DMS 273 (cell line): ENCODE results near the gene MPPED1.

ENCODE experiments used
- DNase-seq: peaks from one replicate; lab custom pipeline; 2025; ENCODE audit not compliant: unreplicated experiment; lab: John Stamatoyannopoulos, UW

Gene MPPED1

DNA sequence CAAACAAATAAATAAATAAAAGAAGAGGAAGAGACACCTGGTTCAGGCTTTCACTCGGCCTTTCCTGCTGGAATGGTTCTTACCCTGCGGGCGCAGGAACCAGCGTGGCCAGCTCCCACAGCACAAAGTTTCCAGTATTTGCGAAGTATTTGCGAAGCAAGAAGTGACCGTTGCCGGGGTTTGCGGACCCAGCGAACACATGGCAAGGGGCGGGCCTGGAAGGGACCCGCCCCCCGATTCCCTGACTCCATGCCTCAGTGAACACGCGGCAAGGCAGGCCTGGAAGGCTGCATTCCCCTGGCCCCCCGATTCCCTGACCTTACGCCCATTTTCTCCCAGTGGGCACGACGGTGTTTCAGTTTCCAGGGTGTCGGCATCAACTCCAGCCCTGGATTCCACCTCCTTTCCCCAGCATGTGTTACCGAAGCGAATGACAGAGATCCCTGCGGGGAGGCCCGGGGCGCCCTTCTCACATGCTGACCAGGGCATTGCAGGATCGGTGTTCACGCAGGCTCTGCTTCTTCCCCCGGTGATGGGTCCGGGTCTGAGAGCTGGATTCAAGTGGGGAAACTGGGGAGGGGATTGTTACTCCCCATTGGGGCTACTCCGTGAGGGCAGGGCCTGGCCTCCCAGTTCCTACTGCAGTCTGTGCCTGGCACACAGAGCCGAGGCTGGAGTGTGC is 102.8 kb downstream of the MPPED1 start:
- no peak for DNase-seq

DNA sequence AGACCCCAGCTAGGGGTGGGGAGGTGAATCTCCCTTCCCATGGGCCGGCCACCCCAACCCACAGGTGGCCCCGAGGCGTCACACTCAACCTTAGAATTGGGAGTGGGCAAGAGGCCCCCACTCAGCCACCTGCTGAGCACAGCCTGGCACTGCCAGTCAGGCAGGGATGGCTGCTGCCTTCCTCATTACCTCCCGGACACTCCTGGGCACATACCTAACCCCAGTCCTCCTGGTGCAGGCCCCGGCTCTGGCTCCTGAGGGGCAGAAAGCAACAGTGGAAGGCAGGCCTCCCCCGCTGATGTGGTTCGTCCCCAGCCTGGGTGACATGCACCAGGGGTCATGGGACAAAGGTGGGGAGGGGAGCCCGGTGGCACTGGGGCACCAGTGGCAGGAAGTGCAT is 103.6 kb downstream of the MPPED1 start:
- no peak for DNase-seq

DNA sequence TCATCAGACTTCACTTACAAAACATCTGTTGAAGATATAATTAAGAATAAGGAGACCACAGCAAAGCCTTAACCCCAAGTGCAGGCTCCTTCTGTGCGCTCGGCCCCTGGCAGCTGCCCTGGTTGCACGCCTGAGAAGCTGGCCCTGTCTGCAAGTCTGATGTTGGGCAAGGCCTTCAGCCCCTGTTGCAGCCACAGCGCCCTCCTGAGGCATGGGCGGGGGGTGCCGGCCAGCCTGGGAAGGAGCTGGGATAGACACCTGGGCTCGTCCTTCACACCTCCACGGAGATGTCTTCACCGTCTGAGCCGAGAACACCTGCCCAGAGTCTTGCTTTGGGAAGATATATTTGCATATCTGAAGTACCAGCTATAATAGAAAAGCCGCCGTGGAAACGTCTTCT is 104.1 kb downstream of the MPPED1 start:
- DNase-seq, result peak; percentile 8

DNA sequence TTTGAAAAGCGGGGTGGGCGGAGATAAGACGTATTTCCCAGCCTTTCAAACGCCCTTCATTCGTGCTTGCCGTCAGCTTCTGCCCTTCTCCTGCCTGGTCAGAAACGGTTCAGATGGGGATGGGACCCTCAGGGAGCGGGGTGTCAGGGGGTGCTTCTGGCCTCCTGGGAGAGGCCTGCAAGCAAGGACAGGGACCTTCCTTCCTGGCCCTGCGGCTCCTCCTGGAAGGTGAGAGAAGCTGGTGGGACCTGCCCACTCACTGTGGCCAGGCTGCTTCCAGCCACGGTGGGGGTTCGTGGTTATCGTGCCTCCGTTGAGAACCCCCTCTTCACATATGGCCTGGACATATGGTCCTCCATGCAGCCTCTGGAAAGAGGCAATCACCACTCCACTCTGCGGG is 104.6 kb downstream of the MPPED1 start:
- no peak for DNase-seq

DNA sequence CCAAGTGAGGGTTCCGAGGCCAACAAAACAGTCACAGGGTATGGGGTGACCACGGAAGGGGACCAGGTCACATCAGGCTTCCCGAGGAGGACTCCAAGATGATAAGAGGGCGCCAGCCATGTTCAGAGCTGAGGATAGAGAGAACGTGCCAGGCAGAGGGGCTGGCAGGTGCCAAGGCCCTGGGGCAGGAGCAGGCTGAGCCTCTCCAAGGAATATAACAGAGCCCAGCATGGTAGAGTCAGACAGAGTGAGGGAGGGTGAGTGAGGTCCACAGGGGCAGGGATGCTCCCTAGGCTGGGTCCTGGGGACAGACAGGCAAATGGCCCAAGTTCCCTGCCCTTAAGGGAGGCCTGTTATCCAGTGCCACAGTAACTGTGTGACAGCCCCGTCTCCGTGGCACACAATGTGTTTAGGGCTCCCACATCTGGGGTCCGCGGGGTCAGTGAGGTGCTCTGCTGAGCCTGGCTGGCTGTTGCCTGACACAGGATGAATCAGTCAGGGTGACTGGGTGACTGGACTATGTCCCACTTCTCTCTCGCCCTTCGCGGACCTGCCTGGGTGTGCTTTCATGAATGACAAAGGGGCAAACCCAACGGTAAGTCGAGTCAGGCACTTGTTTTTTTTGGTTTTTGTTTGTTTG is 105.3 kb downstream of the MPPED1 start:
- DNase-seq, result no peak

GRCh38 chr22:43520632-43521039 is 108.8 kb downstream of the MPPED1 start:
- no peak for DNase-seq

- no peak for DNase-seq
Measured at GRCh38 chr22:43521716-43522115, 109.9 kb downstream of the MPPED1 start.

- DNase-seq, result no peak
Measured at GRCh38 chr22:43526117-43526655, 114.4 kb downstream of the MPPED1 start.

- no peak for DNase-seq
Measured at GRCh38 chr22:43526946-43527345, 115.1 kb downstream of the MPPED1 start.

DNA sequence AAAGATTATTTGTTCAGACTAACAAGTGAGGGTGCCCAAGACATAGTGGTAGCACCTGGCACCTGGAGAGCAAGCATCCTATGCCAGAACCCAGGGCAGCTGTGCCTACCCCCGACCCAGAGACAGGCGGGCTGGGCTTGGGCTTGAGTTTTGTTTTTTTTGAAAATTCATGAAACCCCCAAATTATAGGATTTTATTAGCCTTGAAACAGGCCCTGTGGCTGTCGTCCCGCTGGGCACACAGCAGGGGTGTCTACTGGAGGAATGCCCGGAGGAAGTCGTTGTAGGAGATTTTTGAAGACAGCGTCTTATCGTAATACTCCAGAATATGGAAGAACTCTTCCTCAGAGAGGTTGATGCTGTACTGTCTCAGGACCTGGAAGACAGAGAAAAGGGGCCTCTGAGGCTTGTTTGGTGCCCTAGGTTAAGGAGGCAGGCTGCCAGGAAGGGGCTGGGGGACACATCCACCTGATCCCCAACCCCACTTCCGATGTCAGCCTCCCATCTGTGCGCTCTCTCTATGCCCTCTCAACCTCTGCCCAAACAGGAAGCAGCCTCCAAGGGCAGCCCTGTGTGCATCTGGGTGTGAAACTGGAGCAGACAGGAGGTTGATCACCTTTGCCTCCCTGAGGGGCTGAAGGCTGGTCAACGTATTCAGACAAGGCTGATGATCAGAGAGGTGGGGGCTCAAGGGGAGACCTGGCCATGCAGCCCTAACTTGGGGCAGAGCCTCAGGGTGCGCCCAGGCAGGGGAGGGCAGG is 117.0 kb downstream of the MPPED1 start:
- DNase-seq, result no peak

- DNase-seq, result no peak
Measured at GRCh38 chr22:43529461-43529860, 117.6 kb downstream of the MPPED1 start.

DNA sequence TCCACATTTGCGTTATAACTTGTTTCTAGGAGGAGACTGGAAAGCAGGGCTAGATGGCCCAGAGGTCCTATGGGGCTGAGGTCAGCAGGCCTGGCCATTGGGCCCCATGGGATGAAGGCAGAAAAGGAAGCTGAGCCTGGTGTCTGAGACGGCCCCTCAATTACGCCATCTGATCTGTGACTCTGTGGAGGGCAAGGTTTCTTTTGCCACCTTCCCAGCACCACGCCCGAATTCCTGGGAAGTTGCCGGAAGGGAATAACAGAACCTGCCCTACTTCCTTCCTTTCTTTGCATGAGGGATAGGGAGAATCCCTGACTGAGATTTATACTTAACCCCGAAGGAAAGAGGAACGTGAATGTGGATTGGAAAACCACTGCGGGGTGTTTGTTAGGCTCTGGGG is 118.1 kb downstream of the MPPED1 start:
- no peak for DNase-seq

DNA sequence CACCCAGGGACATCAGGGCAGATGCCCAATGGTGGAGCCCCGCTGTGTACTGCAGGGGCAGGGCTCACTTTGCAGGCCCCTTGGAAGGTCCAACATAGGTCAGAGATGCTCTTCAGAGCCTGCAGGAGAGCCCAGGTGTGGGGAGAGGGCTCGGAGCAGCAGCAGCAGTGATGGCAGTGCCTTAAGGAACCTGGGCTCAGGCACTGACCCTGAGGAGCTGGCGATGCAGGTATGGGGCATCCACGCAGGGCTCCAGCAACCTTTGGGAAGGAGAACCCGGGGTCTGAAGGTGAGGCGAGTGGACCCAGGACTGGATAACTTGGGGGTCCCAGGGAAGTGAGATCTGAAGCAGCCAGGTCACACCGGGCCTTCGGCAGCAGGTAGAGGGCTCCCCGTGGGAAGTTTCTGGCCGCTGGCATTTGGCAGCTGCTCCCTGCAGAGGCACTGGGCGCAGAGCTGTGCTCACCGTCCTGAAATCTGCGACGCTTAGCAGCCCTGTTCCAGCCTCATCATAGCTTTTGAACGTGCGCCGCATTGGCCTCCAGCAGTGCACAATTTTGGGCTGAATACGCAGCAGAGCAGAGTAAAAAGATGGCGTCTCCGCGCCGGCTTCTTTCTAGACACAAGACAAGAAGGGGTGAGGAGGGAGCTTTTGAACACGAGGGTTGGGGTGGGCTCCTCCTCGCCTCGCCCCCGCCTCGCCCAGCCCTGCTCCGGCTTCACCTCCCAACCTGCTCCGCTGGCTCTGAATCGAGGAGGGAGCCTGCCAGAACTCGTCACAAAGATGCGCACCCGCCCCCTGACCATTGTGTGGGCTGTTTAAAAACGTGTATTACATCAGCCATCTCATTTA is 118.8 kb downstream of the MPPED1 start:
- DNase-seq, result no peak

- no peak for DNase-seq
Measured at GRCh38 chr22:43531651-43532050, 119.8 kb downstream of the MPPED1 start.

GRCh38 chr22:43532301-43533155 is 120.7 kb downstream of the MPPED1 start:
- no peak for DNase-seq

DNA sequence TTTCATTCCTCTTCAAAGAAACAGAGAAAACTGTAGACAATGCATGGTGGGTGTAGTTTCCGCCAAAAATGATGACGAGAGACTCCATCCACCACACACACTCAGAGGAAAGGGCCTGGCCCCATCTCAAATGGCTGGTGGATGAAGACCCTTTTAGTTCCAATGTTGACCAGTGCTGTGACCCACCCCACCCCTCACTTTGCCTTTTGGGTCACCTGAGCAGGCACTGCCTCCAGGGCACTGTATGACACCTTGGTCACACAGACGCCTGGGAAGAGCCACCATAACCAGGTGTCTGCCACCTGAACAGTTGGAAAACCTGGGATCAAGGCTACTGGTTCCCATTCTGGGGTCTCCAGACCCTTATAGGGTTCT is 121.3 kb downstream of the MPPED1 start:
- no peak for DNase-seq

DNA sequence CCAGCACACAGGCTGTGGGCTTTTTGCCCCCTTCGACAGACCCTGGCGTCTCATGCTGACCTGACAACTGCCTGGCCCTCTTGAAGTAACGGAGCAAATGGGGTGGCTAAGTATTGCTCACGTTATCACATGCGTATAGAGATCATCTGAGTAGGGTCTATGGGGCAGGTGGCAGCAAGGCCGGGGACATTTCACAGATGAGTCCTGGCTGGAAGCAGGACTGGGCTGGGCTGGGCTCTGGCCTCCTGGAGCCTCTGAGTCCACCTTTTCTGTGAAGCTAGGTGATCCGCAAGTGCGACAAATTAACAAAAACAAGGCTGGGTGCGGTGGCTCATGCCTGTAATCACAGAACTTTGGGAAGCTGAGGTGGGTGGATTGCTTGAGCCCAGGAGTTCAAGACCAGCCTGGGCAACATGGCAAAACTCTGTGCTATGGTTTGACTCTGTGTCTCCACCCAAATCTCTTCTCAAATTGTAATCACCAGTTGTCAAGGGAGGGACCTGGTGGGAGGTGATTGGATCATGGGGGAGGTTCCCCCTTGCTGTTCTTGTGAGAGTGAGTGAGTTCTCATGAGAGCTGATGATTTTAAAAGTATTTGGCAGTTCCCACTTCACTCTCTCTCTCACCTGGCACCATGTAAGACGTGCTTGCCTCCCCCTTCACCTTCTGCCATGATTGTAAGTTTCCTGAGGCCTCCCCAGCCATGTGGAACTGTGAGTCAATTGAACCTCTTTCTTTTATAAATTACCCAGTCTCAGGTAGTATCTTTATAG is 122.0 kb downstream of the MPPED1 start:
- DNase-seq, result no peak

GRCh38 chr22:43534916-43535315 is 123.1 kb downstream of the MPPED1 start:
- no peak for DNase-seq

- DNase-seq, result no peak
Measured at GRCh38 chr22:43535336-43535735, 123.5 kb downstream of the MPPED1 start.
